IgD-negative memory B cell (primary cell): ENCODE measurements around the gene PIEZO1. TPM values are rescaled to one million over a fixed set of nuclear protein-coding genes. Genes with fewer than 3 reads are reported as not detected.
"Not testable (repeated sequence)": the region's sequence is repeated elsewhere in the genome, so short reads cannot be mapped to it uniquely, and the experiment has no call there.

Source experiments
- H3K27ac Mint-ChIP-seq, 3 donors: one replicate each; pipeline ENCODE4 v1.8.0; 2020 to 2022; ENCODE audit warnings: mild to moderate bottlenecking in 3 of 3, mixed read lengths in 3 of 3, moderate library complexity in 1 of 3
- H3K27me3 Mint-ChIP-seq: one replicate; pipeline ENCODE4 v1.8.0; 2021; ENCODE audit warnings: mixed read lengths
- H3K36me3 Mint-ChIP-seq: one replicate; pipeline ENCODE4 v1.8.0; 2020; ENCODE audit warnings: mild to moderate bottlenecking, mixed read lengths
- H3K4me1 Mint-ChIP-seq, 3 donors: one replicate each; pipeline ENCODE4 v1.8.0; 2020 to 2022; ENCODE audit warnings: mixed read lengths in 3 of 3, mild to moderate bottlenecking in 1 of 3
- H3K4me3 Mint-ChIP-seq, 4 donors: one replicate each; pipeline ENCODE4 v1.8.0; 2020 to 2022; ENCODE audit warnings: mild to moderate bottlenecking in 4 of 4, mixed read lengths in 4 of 4, moderate library complexity in 3 of 4
- H3K9me3 Mint-ChIP-seq, 3 donors: one replicate each; pipeline ENCODE4 v1.8.0; 2020 to 2021; ENCODE audit warnings: mixed read lengths in 3 of 3, mild to moderate bottlenecking in 1 of 3
- polyA plus RNA-seq: library from polyadenylated mRNA; unstranded; fragments of 300-500 nt; fragmentation: Illumina TruSeq; gene quantifications from one replicate; pipeline ENCODE4 v1.2.3, GENCODE V29; 2021

The PIEZO1 gene
- polyA plus RNA-seq, 1 donor from 2014 or later: 33.4 TPM

GRCh38 chr16:88775825-88776224 lies 9.2 kb downstream of the PIEZO1 start:
- Mint-ChIP-seq H3K27me3 (no peaks in the 10 kb centered on the region), H3K4me3 (no peak overlapping the region), H3K4me1 (peaks cover 7 to 17% (median 10%) of the 10 kb centered on the region in 3 donors)

GRCh38 chr16:88774544-88775393 lies 10.3 kb downstream of the PIEZO1 start:
- H3K27me3 Mint-ChIP-seq: no peaks in the 10 kb centered on the region
- peaks cover 4 to 10% (median 6%) of the 10 kb centered on the region in 3 donors for H3K4me1 Mint-ChIP-seq
- H3K27ac Mint-ChIP-seq: no peak overlapping the region
- no peaks in the 10 kb centered on the region for H3K9me3 Mint-ChIP-seq
- no peaks in the 10 kb centered on the region for H3K36me3 Mint-ChIP-seq
- H3K4me3 Mint-ChIP-seq: peak overlapping the region in 1 of 4 donors; percentile 3

More at GRCh38 chr16:88775825-88776224, 9.2 kb downstream of the PIEZO1 start:
- peak overlapping the region in 1 of 3 donors; percentile 46 for H3K27ac Mint-ChIP-seq
- no peaks in the 10 kb centered on the region for H3K9me3 Mint-ChIP-seq
- no peaks in the 10 kb centered on the region for H3K36me3 Mint-ChIP-seq

- Mint-ChIP-seq H3K36me3 (no peaks in the 10 kb centered on the region), H3K27me3 (no peaks in the 10 kb centered on the region), H3K4me3 (peak overlapping the region in 1 of 4 donors; percentile 63), H3K9me3 (no peaks in the 10 kb centered on the region), H3K27ac (no peak overlapping the region), H3K4me1 (peaks cover 11 to 17% (median 13%) of the 10 kb centered on the region in 3 donors)
Measured at GRCh38 chr16:88773812-88774291, 11.2 kb downstream of the PIEZO1 start.

- Mint-ChIP-seq H3K27ac (no peak overlapping the region), H3K4me1 (peaks cover 10 to 17% (median 11%) of the 10 kb centered on the region in 3 donors), H3K4me3 (no peak overlapping the region), H3K36me3 (no peaks in the 10 kb centered on the region), H3K9me3 (no peaks in the 10 kb centered on the region), H3K27me3 (no peaks in the 10 kb centered on the region)
Measured at GRCh38 chr16:88772871-88773811, 11.9 kb downstream of the PIEZO1 start.

GRCh38 chr16:88771781-88772180 lies 13.2 kb downstream of the PIEZO1 start:
- H3K9me3 Mint-ChIP-seq, H3K27me3 Mint-ChIP-seq, H3K36me3 Mint-ChIP-seq, H3K27ac Mint-ChIP-seq: not testable (repeated sequence)
- peak overlapping the region in 1 of 4 donors; percentile 57 for H3K4me3 Mint-ChIP-seq
- peaks cover 15 to 28% (median 18%) of the 10 kb centered on the region in 3 donors for H3K4me1 Mint-ChIP-seq

- Mint-ChIP-seq H3K36me3 (no peaks in the 10 kb centered on the region), H3K27ac (peak overlapping the region in 1 of 3 donors; percentile 60), H3K4me3 (peak overlapping the region in 1 of 4 donors; percentile 81), H3K4me1 (peaks cover 16 to 30% (median 20%) of the 10 kb centered on the region in 3 donors), H3K27me3 (no peaks in the 10 kb centered on the region), H3K9me3 (no peaks in the 10 kb centered on the region)
Measured at GRCh38 chr16:88771294-88771772, 13.7 kb downstream of the PIEZO1 start.

GRCh38 chr16:88770461-88771293 lies 14.3 kb downstream of the PIEZO1 start:
- H3K4me3 Mint-ChIP-seq: peak overlapping the region in 2 of 4 donors; percentile 80 to 81
- H3K36me3 Mint-ChIP-seq: no peaks in the 10 kb centered on the region
- H3K4me1 Mint-ChIP-seq: peaks cover 22 to 35% (median 24%) of the 10 kb centered on the region in 3 donors
- no peaks in the 10 kb centered on the region for H3K27me3 Mint-ChIP-seq
- H3K9me3 Mint-ChIP-seq: no peaks in the 10 kb centered on the region
- peak overlapping the region in 2 of 3 donors; percentile 60 to 69 for H3K27ac Mint-ChIP-seq

- H3K36me3 Mint-ChIP-seq: no peaks in the 10 kb centered on the region
- H3K4me3 Mint-ChIP-seq: peak overlapping the region in 2 of 4 donors; percentile 68 to 85
- no peaks in the 10 kb centered on the region for H3K9me3 Mint-ChIP-seq
- H3K27me3 Mint-ChIP-seq: no peaks in the 10 kb centered on the region
- peaks cover 22 to 36% (median 24%) of the 10 kb centered on the region in 3 donors for H3K4me1 Mint-ChIP-seq
- H3K27ac Mint-ChIP-seq: peak overlapping the region in 2 of 3 donors; percentile 48 to 91
Measured at GRCh38 chr16:88769617-88770460, 15.2 kb downstream of the PIEZO1 start.

- peaks cover 22 to 35% (median 27%) of the 10 kb centered on the region in 3 donors for H3K4me1 Mint-ChIP-seq
Measured at GRCh38 chr16:88768071-88768783, 16.8 kb downstream of the PIEZO1 start.

GRCh38 chr16:88767546-88768070 lies 17.4 kb downstream of the PIEZO1 start:
- H3K36me3 Mint-ChIP-seq: no peaks in the 10 kb centered on the region
- H3K27me3 Mint-ChIP-seq: no peaks in the 10 kb centered on the region
- H3K9me3 Mint-ChIP-seq: no peaks in the 10 kb centered on the region
- H3K4me1 Mint-ChIP-seq: peaks cover 22 to 35% (median 29%) of the 10 kb centered on the region in 3 donors
- peak overlapping the region in 2 of 3 donors; percentile 87 to 93 for H3K27ac Mint-ChIP-seq
- H3K4me3 Mint-ChIP-seq: peak overlapping the region in 3 of 4 donors; percentile 17 to 92 (median 92)

More at GRCh38 chr16:88768071-88768783, 16.8 kb downstream of the PIEZO1 start:
- H3K4me3 Mint-ChIP-seq: no peak overlapping the region
- H3K36me3 Mint-ChIP-seq: no peaks in the 10 kb centered on the region
- no peak overlapping the region for H3K27ac Mint-ChIP-seq
- H3K27me3 Mint-ChIP-seq: no peaks in the 10 kb centered on the region
- no peaks in the 10 kb centered on the region for H3K9me3 Mint-ChIP-seq

GRCh38 chr16:88766975-88767374 lies 18.0 kb downstream of the PIEZO1 start:
- H3K4me3 Mint-ChIP-seq: peak overlapping the region in 3 of 4 donors; percentile 4 to 92 (median 82)
- H3K9me3 Mint-ChIP-seq: no peaks in the 10 kb centered on the region

GRCh38 chr16:88764913-88765349 lies 20.1 kb downstream of the PIEZO1 start:
- H3K4me3 Mint-ChIP-seq: no peak overlapping the region
- H3K27me3 Mint-ChIP-seq: no peaks in the 10 kb centered on the region
- H3K4me1 Mint-ChIP-seq: peaks cover 24 to 30% (median 29%) of the 10 kb centered on the region in 3 donors
- H3K36me3 Mint-ChIP-seq: no peaks in the 10 kb centered on the region
- H3K9me3 Mint-ChIP-seq: no peaks in the 10 kb centered on the region
- peak overlapping the region in 1 of 3 donors; percentile 53 for H3K27ac Mint-ChIP-seq

More at GRCh38 chr16:88766975-88767374, 18.0 kb downstream of the PIEZO1 start:
- H3K27me3 Mint-ChIP-seq: no peaks in the 10 kb centered on the region
- H3K36me3 Mint-ChIP-seq: no peaks in the 10 kb centered on the region
- H3K27ac Mint-ChIP-seq: peak overlapping the region in 2 of 3 donors; percentile 84 to 93
- peaks cover 22 to 35% (median 29%) of the 10 kb centered on the region in 3 donors for H3K4me1 Mint-ChIP-seq
